LoVo (cell line): ENCODE measurements around the gene ERC1.
"Not testable (repeated sequence)": the region's sequence is repeated elsewhere in the genome, so short reads cannot be mapped to it uniquely, and the experiment has no call there.

Experiments
- DNase-seq: peaks from one replicate; pipeline ENCODE4 v3.0.0-alpha.2; 2016; ENCODE audit warnings: low spot score

Gene ERC1

GRCh38 chr12:1030779-1031178 is 39.8 kb downstream of the ERC1 start:
- DNase-seq, result no peak

- no peak for DNase-seq
Observed at GRCh38 chr12:1034243-1034642, 43.2 kb downstream of the ERC1 start.

- no peak for DNase-seq
Observed at GRCh38 chr12:1034751-1035457, 43.9 kb downstream of the ERC1 start.

- DNase-seq, result no peak
Observed at GRCh38 chr12:1041478-1041877, 50.5 kb downstream of the ERC1 start.

- no peak for DNase-seq
Observed at GRCh38 chr12:1044199-1044598, 53.2 kb downstream of the ERC1 start.

GRCh38 chr12:1044696-1045095 is 53.7 kb downstream of the ERC1 start:
- peak; percentile 26 for DNase-seq

GRCh38 chr12:1046727-1047126 is 55.7 kb downstream of the ERC1 start:
- DNase-seq, result no peak

GRCh38 chr12:1047898-1048660 is 57.1 kb downstream of the ERC1 start:
- no peak for DNase-seq

GRCh38 chr12:1050059-1050707 is 59.2 kb downstream of the ERC1 start:
- no peak for DNase-seq

- not testable (repeated sequence) for DNase-seq
Observed at GRCh38 chr12:1051672-1052071, 60.6 kb downstream of the ERC1 start.

- DNase-seq, result no peak
Observed at GRCh38 chr12:1053690-1054089, 62.7 kb downstream of the ERC1 start.

GRCh38 chr12:1054117-1054870 is 63.3 kb downstream of the ERC1 start:
- DNase-seq, result no peak

GRCh38 chr12:1056390-1056789 is 65.4 kb downstream of the ERC1 start:
- DNase-seq, result no peak

- no peak for DNase-seq
Observed at GRCh38 chr12:1058423-1058822, 67.4 kb downstream of the ERC1 start.

- DNase-seq, result no peak
Observed at GRCh38 chr12:1059162-1059561, 68.1 kb downstream of the ERC1 start.

GRCh38 chr12:1063852-1064251 is 72.8 kb downstream of the ERC1 start:
- DNase-seq, result no peak

- no peak for DNase-seq
Observed at GRCh38 chr12:1064317-1064716, 73.3 kb downstream of the ERC1 start.

- no peak for DNase-seq
Observed at GRCh38 chr12:1065629-1066028, 74.6 kb downstream of the ERC1 start.

GRCh38 chr12:1069846-1070245 is 78.8 kb downstream of the ERC1 start:
- DNase-seq, result no peak

- no peak for DNase-seq
Observed at GRCh38 chr12:1071182-1071581, 80.2 kb downstream of the ERC1 start.

GRCh38 chr12:1073652-1074051 is 82.6 kb downstream of the ERC1 start:
- no peak for DNase-seq

- DNase-seq, result no peak
Observed at GRCh38 chr12:1077036-1077803, 86.2 kb downstream of the ERC1 start.
